Natural killer cell (primary cell): Measurements from ENCODE around the gene HPDL. TPM values are rescaled to one million over a fixed set of nuclear protein-coding genes. Genes with fewer than 3 reads are reported as not detected.

Source experiments
- ATAC-seq, 3 donors: fragments of 150-1000 bp in 2 of 3; fragments of 200-7000 bp in 1 of 3; cut with Tn5 transposase; 1 replicate in 1 of 3; 2 replicates in 2 of 3; pipeline ENCODE4 v1.10.0; 2021; ENCODE audit warnings: mild to moderate bottlenecking in 2 of 3, moderate library complexity in 2 of 3
- DNase-seq, 2 donors: peaks; one replicate each; pipeline versions ENCODE4 v3.0.0 to v3.0.0-alpha.2; 2013 to 2021; ENCODE audit warnings: mixed read lengths in 1 of 2
- H3K27ac ChIP-seq: one replicate; pipeline ENCODE4 v1.5.1; 2013; ENCODE audit warnings: mild to moderate bottlenecking, low read length
- H3K27me3 ChIP-seq: one replicate; pipeline ENCODE4 v1.6.1; 2013; ENCODE audit warnings: low read length; ENCODE audit not compliant: control insufficient read depth, insufficient read depth
- H3K36me3 ChIP-seq: one replicate; pipeline ENCODE4 v1.6.1; 2013; ENCODE audit warnings: low read length; ENCODE audit not compliant: control insufficient read depth, insufficient read depth
- H3K4me1 ChIP-seq: one replicate; pipeline ENCODE4 v1.6.1; 2013; ENCODE audit warnings: low read length; ENCODE audit not compliant: control insufficient read depth, insufficient read depth
- H3K4me3 ChIP-seq: one replicate; pipeline ENCODE4 v1.5.1; 2013; ENCODE audit warnings: low read length
- H3K9me3 ChIP-seq: one replicate; pipeline ENCODE4 v1.6.1; 2013; ENCODE audit warnings: low read length; ENCODE audit not compliant: control insufficient read depth, insufficient read depth
- H3K27ac Mint-ChIP-seq, 2 donors: one replicate each; pipeline ENCODE4 v1.8.0; 2022; ENCODE audit warnings: mild to moderate bottlenecking in 2 of 2, mixed read lengths in 2 of 2, moderate library complexity in 1 of 2
- H3K27me3 Mint-ChIP-seq, 2 donors: one replicate each; pipeline ENCODE4 v1.8.0; 2022; ENCODE audit warnings: low read depth in 2 of 2, mixed read lengths in 2 of 2
- H3K36me3 Mint-ChIP-seq: one replicate; pipeline ENCODE4 v1.8.0; 2022; ENCODE audit warnings: mixed read lengths
- H3K4me1 Mint-ChIP-seq, 2 donors: one replicate each; pipeline ENCODE4 v1.8.0; 2022; ENCODE audit warnings: mixed read lengths in 2 of 2
- H3K4me3 Mint-ChIP-seq: one replicate; pipeline ENCODE4 v1.8.0; 2022; ENCODE audit warnings: mild to moderate bottlenecking, moderate library complexity, mixed read lengths
- H3K9me3 Mint-ChIP-seq, 2 donors: one replicate each; pipeline ENCODE4 v1.8.0; 2022; ENCODE audit warnings: mixed read lengths in 2 of 2
- WGBS: methylation state at CpG from one replicate; pipeline ENCODE4 v1.1.7; 2013; ENCODE audit warnings: missing lambda C conversion rate; ENCODE audit not compliant: insufficient coverage; 5-methylcytosine and 5-hydroxymethylcytosine counted together
- intact Hi-C: fragments of 100-400 bp; cut with micrococcal nuclease; formaldehyde crosslinking; loops from one replicate; pipeline ENCODE4 v1.14.2; 2022
- total RNA-seq, 4 donors: library from RNA; stranded (reverse); fragments of 120-200 nt in 1 of 4; gene quantifications; one replicate each; pipeline versions ENCODE4 v1.2.3 to v1.2.4, GENCODE V29; 2013 to 2022
- TF ChIP-seq, protein P1 (sequence below): fragments of 200-600 bp; IDR thresholded peaks from one replicate; pipeline ENCODE4 v1.8.0; 2022; ENCODE audit warnings: antibody characterized with exemption

HPDL gene
- total RNA-seq, 3 donors from 2014 or later (not counting 1 experiment from before 2014, with no cell fraction given) = 0.38 to 0.45 TPM; not detected in 1

DNA sequence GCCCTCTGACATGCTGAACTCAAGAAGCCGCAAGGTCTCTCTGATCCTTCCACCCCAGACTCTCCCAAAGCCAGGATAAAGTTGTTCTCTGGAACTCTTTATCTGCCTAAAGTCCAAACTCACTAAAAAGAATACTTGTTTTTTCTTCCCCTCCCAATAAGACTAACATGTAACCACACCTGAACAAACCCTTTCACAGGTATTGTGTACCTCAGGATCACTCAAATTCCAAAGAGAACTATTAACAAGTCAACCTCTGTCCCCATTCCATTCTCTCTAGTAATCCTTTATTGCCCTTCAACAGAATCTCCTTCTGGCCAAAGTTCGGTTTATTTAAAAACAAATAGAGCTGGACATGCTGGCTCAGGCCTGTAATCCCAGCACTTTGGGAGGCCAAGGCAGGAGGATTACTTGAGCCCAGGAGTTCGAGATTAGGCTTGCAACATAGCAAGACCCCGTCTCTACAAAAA, 9.2 kb downstream of the HPDL start:
- H3K27ac ChIP-seq = no peak overlapping the region
- no peak overlapping the region for H3K4me3 Mint-ChIP-seq

GRCh38 chr1:45337630-45338325, 11.1 kb downstream of the HPDL start:
- H3K4me1 ChIP-seq = peaks cover 32% of the 10 kb centered on the region
- no peaks in the 10 kb centered on the region for H3K27me3 ChIP-seq
- Mint-ChIP-seq H3K4me1 (peaks cover 55 to 57% of the 10 kb centered on the region in 2 donors), H3K9me3 (no peaks in the 10 kb centered on the region), H3K36me3 (no peaks in the 10 kb centered on the region), H3K27me3 (no peaks in the 10 kb centered on the region), H3K27ac (peak overlapping the region in 1 of 2 donors; percentile 94), H3K4me3 (peak overlapping the region; percentile 35)
- H3K27ac ChIP-seq = no peak overlapping the region
- ATAC-seq (no peak), DNase-seq (no peak)
- H3K9me3 ChIP-seq = no peaks in the 10 kb centered on the region
- TF ChIP-seq, protein P1, sequence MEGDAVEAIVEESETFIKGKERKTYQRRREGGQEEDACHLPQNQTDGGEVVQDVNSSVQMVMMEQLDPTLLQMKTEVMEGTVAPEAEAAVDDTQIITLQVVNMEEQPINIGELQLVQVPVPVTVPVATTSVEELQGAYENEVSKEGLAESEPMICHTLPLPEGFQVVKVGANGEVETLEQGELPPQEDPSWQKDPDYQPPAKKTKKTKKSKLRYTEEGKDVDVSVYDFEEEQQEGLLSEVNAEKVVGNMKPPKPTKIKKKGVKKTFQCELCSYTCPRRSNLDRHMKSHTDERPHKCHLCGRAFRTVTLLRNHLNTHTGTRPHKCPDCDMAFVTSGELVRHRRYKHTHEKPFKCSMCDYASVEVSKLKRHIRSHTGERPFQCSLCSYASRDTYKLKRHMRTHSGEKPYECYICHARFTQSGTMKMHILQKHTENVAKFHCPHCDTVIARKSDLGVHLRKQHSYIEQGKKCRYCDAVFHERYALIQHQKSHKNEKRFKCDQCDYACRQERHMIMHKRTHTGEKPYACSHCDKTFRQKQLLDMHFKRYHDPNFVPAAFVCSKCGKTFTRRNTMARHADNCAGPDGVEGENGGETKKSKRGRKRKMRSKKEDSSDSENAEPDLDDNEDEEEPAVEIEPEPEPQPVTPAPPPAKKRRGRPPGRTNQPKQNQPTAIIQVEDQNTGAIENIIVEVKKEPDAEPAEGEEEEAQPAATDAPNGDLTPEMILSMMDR = no peak
- H3K36me3 ChIP-seq = peaks cover 22% of the 10 kb centered on the region
- no peak overlapping the region for H3K4me3 ChIP-seq
- WGBS = 78% methylated on average over 3 of the region's 3 CpGs
- intact Hi-C loops = loop anchor here (5.0 kb wide), 1 partner anchor 245 kb away; the partner anchor contains the start of gene NASP

More for the DNA sequence above, 9.2 kb downstream of the HPDL start:
- intact Hi-C loops = loop anchor here (5.0 kb wide), 1 partner anchor 246 kb away; the partner anchor contains the start of gene NASP
- DNase-seq (no peak), ATAC-seq (no peak)
- H3K27me3 ChIP-seq = no peaks in the 10 kb centered on the region
- H3K27me3 Mint-ChIP-seq = no peaks in the 10 kb centered on the region
- H3K36me3 Mint-ChIP-seq = no peaks in the 10 kb centered on the region
- no peak overlapping the region for H3K27ac Mint-ChIP-seq
- peaks cover 41 to 46% of the 10 kb centered on the region in 2 donors for H3K4me1 Mint-ChIP-seq
- H3K4me1 ChIP-seq = peaks cover 24% of the 10 kb centered on the region
- TF ChIP-seq, protein P1 = no peak
- peaks cover 24% of the 10 kb centered on the region for H3K36me3 ChIP-seq
- H3K9me3 Mint-ChIP-seq = no peaks in the 10 kb centered on the region
- no peak overlapping the region for H3K4me3 ChIP-seq
- 99% methylated on average over 4 of the region's 4 CpGs for WGBS
- H3K9me3 ChIP-seq = no peaks in the 10 kb centered on the region

- H3K27me3 ChIP-seq = no peaks in the 10 kb centered on the region
- intact Hi-C loops = loop anchor here (2.0 to 5.0 kb wide), 4 partner anchors 35 to 347 kb away; partner anchors contain the start of genes GPBP1L1, NASP and TESK2
- peak within 1 kb of the TSS; percentile 95 for H3K4me3 ChIP-seq
- TF ChIP-seq, protein P1 = no peak
- H3K36me3 ChIP-seq = peaks cover 31% of the 10 kb centered on the region
- H3K9me3 ChIP-seq = no peaks in the 10 kb centered on the region
- no peaks in the 10 kb centered on the region for H3K36me3 Mint-ChIP-seq
- H3K4me3 Mint-ChIP-seq = peak within 1 kb of the TSS; percentile 99
- no peaks in the 10 kb centered on the region for H3K27me3 Mint-ChIP-seq
- no peaks in the 10 kb centered on the region for H3K9me3 Mint-ChIP-seq
- H3K27ac Mint-ChIP-seq = peak within 1 kb of the TSS; percentile 94 to 96
- peaks cover 27% of the 10 kb centered on the region for H3K4me1 ChIP-seq
- WGBS = under 1% methylated on average over 69 of the region's 70 CpGs
- H3K27ac ChIP-seq = peak within 1 kb of the TSS; percentile 99
- H3K4me1 Mint-ChIP-seq = peaks cover 48 to 49% of the 10 kb centered on the region in 2 donors
- peak; percentile 82 to 92 (median 85) for ATAC-seq
- peak; percentile 81 to 93 for DNase-seq
These were observed 13.3 kb downstream of the HPDL start, which contains the start of the genes MUTYH and TOE1 for GRCh38 chr1:45339789-45340558. Gene MUTYH (minus strand): TSS chr1:45340440. CDS start chr1:45334505, 5,935 bp downstream. Gene TOE1 (plus strand): TSS chr1:45340170. CDS start chr1:45340253, 83 bp downstream.
